HepG2 (cell line): ENCODE measurements around the gene NAGK. TPM values are rescaled to one million over a fixed set of nuclear protein-coding genes. Genes with fewer than 3 reads are reported as not detected.

Experiments used
- DRAP1 ChIP-seq: IDR thresholded peaks from 2 replicates; pipeline ENCODE4 v1.6.1; 2016; ENCODE audit warnings: missing genetic modification reagents, missing compliant biosample characterization
- EP300 ChIP-seq, 3 experiments: sonication (generic) in 1 of 3; formaldehyde crosslinking in 1 of 3; IDR thresholded peaks; 2 replicates each; pipeline versions ENCODE4 v1.5.1 to v1.6.1; 2011 to 2020; ENCODE audit warnings: low read depth in 2 of 3, low read length in 2 of 3, borderline replicate concordance in 1 of 3, improper control_type of control experiment in 1 of 3, mild to moderate bottlenecking in 1 of 3, missing genetic modification reagents in 1 of 3, moderate library complexity in 1 of 3
- ERF ChIP-seq: IDR thresholded peaks from 2 replicates; pipeline ENCODE4 v1.6.1; 2018; ENCODE audit warnings: missing biosample characterization, missing genetic modification reagents
- ETV5 ChIP-seq: IDR thresholded peaks from 2 replicates; pipeline ENCODE4 v1.6.1; 2018; ENCODE audit warnings: missing biosample characterization, missing genetic modification reagents, inconsistent platforms, borderline replicate concordance
- GATAD2A ChIP-seq: IDR thresholded peaks from 2 replicates; pipeline ENCODE4 v1.6.1; 2016
- HDAC1 ChIP-seq: sonication (generic); formaldehyde crosslinking; IDR thresholded peaks from 2 replicates; pipeline ENCODE4 v1.5.1; 2020; ENCODE audit warnings: mild to moderate bottlenecking, missing genetic modification reagents
- HDAC2 ChIP-seq: sonication (generic); formaldehyde crosslinking; IDR thresholded peaks from 2 replicates; pipeline ENCODE4 v1.4.0; 2020; ENCODE audit warnings: missing genetic modification reagents
- ISL2 ChIP-seq: sonication (generic); formaldehyde crosslinking; IDR thresholded peaks from 2 replicates; pipeline ENCODE4 v1.5.0; 2020; ENCODE audit warnings: missing genetic modification reagents
- KLF13 ChIP-seq: sonication (generic); formaldehyde crosslinking; IDR thresholded peaks from 2 replicates; pipeline ENCODE4 v1.4.0; 2020; ENCODE audit warnings: mild to moderate bottlenecking, missing genetic modification reagents
- MAZ ChIP-seq, 2 experiments: sonication (generic) in 1 of 2; formaldehyde crosslinking in 1 of 2; IDR thresholded peaks; 2 replicates each; pipeline versions ENCODE4 v1.5.0 to v1.6.1; 2012 to 2020; ENCODE audit warnings: low read depth in 2 of 2, mild to moderate bottlenecking in 2 of 2, borderline replicate concordance in 1 of 2, improper control_type of control experiment in 1 of 2, low read length in 1 of 2, missing genetic modification reagents in 1 of 2, moderate library complexity in 1 of 2
- RFX3 ChIP-seq: IDR thresholded peaks from 2 replicates; pipeline ENCODE4 v1.6.1; 2016; ENCODE audit warnings: missing biosample characterization, missing genetic modification reagents
- SMC3 ChIP-seq: IDR thresholded peaks from 2 replicates; pipeline ENCODE4 v1.6.1; 2011; ENCODE audit warnings: low read length, improper control_type of control experiment
- STAG1 ChIP-seq: sonication (generic); formaldehyde crosslinking; IDR thresholded peaks from 2 replicates; pipeline ENCODE4 v1.4.0; 2020; ENCODE audit warnings: missing genetic modification reagents
- SUZ12 ChIP-seq: fragments of 150-350 bp; IDR thresholded peaks from 2 replicates; pipeline ENCODE4 v1.6.1; 2014; ENCODE audit warnings: low read depth, low read length
- TAF1 ChIP-seq: sonication (generic); formaldehyde crosslinking; IDR thresholded peaks from 2 replicates; pipeline ENCODE4 v1.4.0; 2020; ENCODE audit warnings: missing genetic modification reagents
- TARDBP ChIP-seq: sonication (generic); formaldehyde crosslinking; IDR thresholded peaks from 2 replicates; pipeline ENCODE4 v1.8.0; 2022; ENCODE audit warnings: mild to moderate bottlenecking, missing genetic modification reagents
- XRCC5 ChIP-seq: fragments of 200-400 bp; formaldehyde crosslinking; optimal IDR thresholded peaks from 2 replicates; pipeline ENCODE3; 2017; ENCODE audit warnings: mild to moderate bottlenecking, low read length
- YEATS2 ChIP-seq: sonication (generic); formaldehyde crosslinking; IDR thresholded peaks from 2 replicates; pipeline ENCODE4 v1.4.0; 2020; ENCODE audit warnings: missing genetic modification reagents, borderline replicate concordance
- YY1 ChIP-seq: IDR thresholded peaks from 2 replicates; pipeline ENCODE4 v1.6.1; 2011; ENCODE audit warnings: low read length, low read depth, moderate library complexity, mild to moderate bottlenecking; ENCODE audit not compliant: insufficient read depth, insufficient replicate concordance
- ZBTB7A ChIP-seq: sonication (generic); formaldehyde crosslinking; IDR thresholded peaks from 2 replicates; pipeline ENCODE4 v1.8.0; 2022; ENCODE audit warnings: mild to moderate bottlenecking, missing genetic modification reagents
- ZNF30 ChIP-seq: sonication (generic); formaldehyde crosslinking; IDR thresholded peaks from 2 replicates; pipeline ENCODE4 v1.5.0; 2020; ENCODE audit warnings: mild to moderate bottlenecking, missing genetic modification reagents
- ZNF430 ChIP-seq: sonication (generic); formaldehyde crosslinking; IDR thresholded peaks from 2 replicates; pipeline ENCODE4 v1.9.0; 2021; ENCODE audit warnings: mild to moderate bottlenecking, missing genetic modification reagents
- ZNF644 ChIP-seq: IDR thresholded peaks from 2 replicates; pipeline ENCODE4 v1.6.1; 2016; ENCODE audit warnings: low read depth
- ZNF768 ChIP-seq: sonication (generic); formaldehyde crosslinking; IDR thresholded peaks from 2 replicates; pipeline ENCODE4 v1.4.0; 2020; ENCODE audit warnings: missing genetic modification reagents
- polyA plus RNA-seq, 8 experiments: library from polyadenylated mRNA; depleted of rRNA in 3 of 8; stranded (reverse) in 7 of 8; unstranded in 1 of 8; fragments of >200 nt; fragmentation: Illumina TruSeq in 4 of 8; extraction: Trizol in 4 of 8; gene quantifications; 2 replicates each; pipeline versions ENCODE4 v1.2.1 to v1.2.3, GENCODE V29; 2011 to 2016; ENCODE audit warnings: low read depth in 4 of 8, missing spikeins in 1 of 8, mixed read lengths in 1 of 8; ENCODE audit not compliant: insufficient read depth in 1 of 8
- total RNA-seq, 5 experiments: library from RNA; depleted of rRNA; stranded (reverse); fragments of >200 nt; fragmentation: Illumina TruSeq; extraction: Trizol; gene quantifications; 2 replicates each; pipeline ENCODE4 v1.2.3, GENCODE V29; 2016; ENCODE audit warnings: low read depth in 1 of 5
- TF ChIP-seq, protein P1 (sequence below): sonication (generic); formaldehyde crosslinking; IDR thresholded peaks from 2 replicates; pipeline ENCODE4 v1.5.0; 2020; ENCODE audit warnings: mild to moderate bottlenecking, missing genetic modification reagents
- TF ChIP-seq, protein P2 (sequence below): IDR thresholded peaks from 2 replicates; pipeline ENCODE4 v1.6.1; 2016; ENCODE audit warnings: mild to moderate bottlenecking, missing biosample characterization, missing genetic modification reagents
- TF ChIP-seq, protein P3 (sequence below): conservative IDR thresholded peaks from 2 replicates; pipeline ENCODE4 v1.6.1; 2018; ENCODE audit warnings: missing genetic modification reagents

NAGK gene
- total and polyA plus RNA-seq, 2 of the 13 experiments (the other 11 are each of a cell fraction or from before 2014, with no cell fraction given), result 24.4 to 35.2 TPM

DNA sequence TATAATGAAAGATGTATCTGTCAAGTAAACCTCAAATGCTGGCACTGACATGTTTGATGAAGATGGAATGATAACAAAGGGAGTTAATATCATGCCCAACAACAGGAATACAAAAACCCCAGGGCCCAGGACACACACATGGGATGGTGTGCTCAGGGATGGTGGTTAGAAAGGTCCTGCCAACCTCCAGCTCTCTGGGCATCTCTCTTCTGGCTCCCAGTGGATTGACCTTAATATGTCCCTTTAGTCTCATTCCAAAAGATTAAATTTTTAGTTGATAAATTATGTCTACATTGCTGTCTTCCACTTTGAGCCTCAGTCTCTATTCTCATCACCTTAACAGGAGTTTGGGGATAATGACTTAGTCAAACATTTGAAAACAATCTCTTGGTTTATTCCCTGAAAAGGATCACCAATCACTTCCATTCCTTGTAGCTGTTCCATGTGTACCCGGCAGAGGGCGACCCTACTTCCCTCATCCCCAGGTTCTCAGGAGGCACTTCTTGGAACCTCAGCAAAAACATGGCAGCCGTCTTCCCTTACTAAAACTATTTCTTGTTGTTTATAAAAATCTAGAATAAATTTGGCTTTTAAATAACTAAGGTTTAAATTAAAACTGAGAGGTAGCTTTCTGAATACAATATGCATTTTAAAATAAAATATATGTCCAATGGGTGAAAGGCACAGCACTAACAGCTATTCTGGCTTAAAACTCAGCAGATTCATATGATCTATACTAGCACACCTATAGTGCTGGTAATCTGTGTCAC is 31.9 kb downstream of the NAGK start (continued):
- TF ChIP-seq SUZ12 (0 out of 2 replicates have a peak, but pooled peaks have one; percentile 6), ZNF644 (CRISPR knock-in tag) (peak; percentile 80; the same call in 1 of the 2 replicates), EP300 (IDR thresholded peaks at IDR 0.05; ENCODE audit: low read depth in 2 of 2, low read length in 2 of 2) (no peak), EP300 (CRISPR knock-in tag; IDR thresholded peaks at IDR 0.05; ENCODE audit: borderline replicate concordance) (no peak), ZNF430 (CRISPR knock-in tag) (no peak), STAG1 (CRISPR knock-in tag) (peak; percentile 81), DRAP1 (CRISPR knock-in tag) (0 out of 2 replicates have a peak, but pooled peaks have one; percentile 21), MAZ (IDR thresholded peaks at IDR 0.05; ENCODE audit: borderline replicate concordance, low read depth, low read length) (no peak), MAZ (CRISPR knock-in tag; IDR thresholded peaks at IDR 0.05; ENCODE audit: low read depth) (no peak), TARDBP (CRISPR knock-in tag) (no peak), YEATS2 (CRISPR knock-in tag) (peak; percentile 32; the same call in 1 of the 2 replicates), GATAD2A (CRISPR knock-in tag) (peak; percentile 55), YY1 (peak; percentile 33), HDAC2 (CRISPR knock-in tag) (no peak), SMC3 (peak; percentile 83), ETV5 (CRISPR knock-in tag) (peak; percentile 50; the same call in 1 of the 2 replicates), ZNF768 (CRISPR knock-in tag) (no peak), KLF13 (CRISPR knock-in tag) (no peak), RFX3 (CRISPR knock-in tag) (no peak), HDAC1 (no peak), ZBTB7A (CRISPR knock-in tag) (no peak), ERF (CRISPR knock-in tag) (peak; percentile 53; the same call in 1 of the 2 replicates), ISL2 (0 out of 2 replicates have a peak, but pooled peaks have one; percentile 16), TAF1 (CRISPR knock-in tag) (no peak), XRCC5 (peak; percentile 69), ZNF30 (CRISPR knock-in tag) (no peak)
- TF ChIP-seq, protein P1, sequence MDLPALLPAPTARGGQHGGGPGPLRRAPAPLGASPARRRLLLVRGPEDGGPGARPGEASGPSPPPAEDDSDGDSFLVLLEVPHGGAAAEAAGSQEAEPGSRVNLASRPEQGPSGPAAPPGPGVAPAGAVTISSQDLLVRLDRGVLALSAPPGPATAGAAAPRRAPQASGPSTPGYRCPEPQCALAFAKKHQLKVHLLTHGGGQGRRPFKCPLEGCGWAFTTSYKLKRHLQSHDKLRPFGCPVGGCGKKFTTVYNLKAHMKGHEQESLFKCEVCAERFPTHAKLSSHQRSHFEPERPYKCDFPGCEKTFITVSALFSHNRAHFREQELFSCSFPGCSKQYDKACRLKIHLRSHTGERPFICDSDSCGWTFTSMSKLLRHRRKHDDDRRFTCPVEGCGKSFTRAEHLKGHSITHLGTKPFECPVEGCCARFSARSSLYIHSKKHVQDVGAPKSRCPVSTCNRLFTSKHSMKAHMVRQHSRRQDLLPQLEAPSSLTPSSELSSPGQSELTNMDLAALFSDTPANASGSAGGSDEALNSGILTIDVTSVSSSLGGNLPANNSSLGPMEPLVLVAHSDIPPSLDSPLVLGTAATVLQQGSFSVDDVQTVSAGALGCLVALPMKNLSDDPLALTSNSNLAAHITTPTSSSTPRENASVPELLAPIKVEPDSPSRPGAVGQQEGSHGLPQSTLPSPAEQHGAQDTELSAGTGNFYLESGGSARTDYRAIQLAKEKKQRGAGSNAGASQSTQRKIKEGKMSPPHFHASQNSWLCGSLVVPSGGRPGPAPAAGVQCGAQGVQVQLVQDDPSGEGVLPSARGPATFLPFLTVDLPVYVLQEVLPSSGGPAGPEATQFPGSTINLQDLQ, result no peak
- TF ChIP-seq, protein P2, sequence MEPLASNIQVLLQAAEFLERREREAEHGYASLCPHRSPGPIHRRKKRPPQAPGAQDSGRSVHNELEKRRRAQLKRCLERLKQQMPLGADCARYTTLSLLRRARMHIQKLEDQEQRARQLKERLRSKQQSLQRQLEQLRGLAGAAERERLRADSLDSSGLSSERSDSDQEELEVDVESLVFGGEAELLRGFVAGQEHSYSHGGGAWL (CRISPR knock-in tag), result no peak
- TF ChIP-seq, protein P3, sequence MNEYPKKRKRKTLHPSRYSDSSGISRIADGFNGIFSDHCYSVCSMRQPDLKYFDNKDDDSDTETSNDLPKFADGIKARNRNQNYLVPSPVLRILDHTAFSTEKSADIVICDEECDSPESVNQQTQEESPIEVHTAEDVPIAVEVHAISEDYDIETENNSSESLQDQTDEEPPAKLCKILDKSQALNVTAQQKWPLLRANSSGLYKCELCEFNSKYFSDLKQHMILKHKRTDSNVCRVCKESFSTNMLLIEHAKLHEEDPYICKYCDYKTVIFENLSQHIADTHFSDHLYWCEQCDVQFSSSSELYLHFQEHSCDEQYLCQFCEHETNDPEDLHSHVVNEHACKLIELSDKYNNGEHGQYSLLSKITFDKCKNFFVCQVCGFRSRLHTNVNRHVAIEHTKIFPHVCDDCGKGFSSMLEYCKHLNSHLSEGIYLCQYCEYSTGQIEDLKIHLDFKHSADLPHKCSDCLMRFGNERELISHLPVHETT (CRISPR knock-in tag), result no peak
